Dedifferentiated amniotic fluid mesenchymal stem cell (primary cell): Measurements from ENCODE around the gene PITPNC1.
"Not testable (repeated sequence)": the region's sequence is repeated elsewhere in the genome, so short reads cannot be mapped to it uniquely, and the experiment has no call there.

ENCODE experiments used
- DNase-seq: peaks from one replicate; pipeline ENCODE4 v3.0.0-alpha.2; 2016; ENCODE audit errors: extremely low spot score

PITPNC1 gene

GRCh38 chr17:67459985-67460384 is 82.9 kb downstream of the PITPNC1 start:
- no peak for DNase-seq

DNA sequence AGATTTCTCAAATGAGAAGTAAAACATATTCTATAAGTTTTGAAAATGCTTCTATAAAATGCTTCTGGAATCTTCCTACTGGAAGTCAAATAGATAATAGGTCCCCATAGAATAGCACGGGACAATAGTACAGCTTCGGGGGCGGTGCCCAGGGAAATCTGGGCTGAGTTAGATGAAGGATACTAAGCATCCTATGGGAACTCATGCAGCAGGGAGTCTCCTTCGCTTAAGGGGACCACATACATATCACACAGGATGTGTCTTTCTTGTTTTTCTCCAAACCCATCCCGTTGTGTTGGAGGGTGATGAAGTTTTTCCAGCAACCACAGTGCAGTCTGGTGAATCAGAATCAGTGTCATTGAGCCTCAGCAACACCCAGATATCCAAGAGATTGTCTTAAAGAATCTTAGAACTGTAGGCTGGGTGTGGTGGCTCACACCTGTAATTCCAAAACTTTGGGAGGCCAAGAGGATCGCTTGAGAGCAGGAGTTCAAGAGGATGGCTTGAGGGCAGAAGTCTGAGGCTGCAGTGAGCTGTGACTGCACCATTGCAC is 84.2 kb downstream of the PITPNC1 start:
- DNase-seq = no peak

DNA sequence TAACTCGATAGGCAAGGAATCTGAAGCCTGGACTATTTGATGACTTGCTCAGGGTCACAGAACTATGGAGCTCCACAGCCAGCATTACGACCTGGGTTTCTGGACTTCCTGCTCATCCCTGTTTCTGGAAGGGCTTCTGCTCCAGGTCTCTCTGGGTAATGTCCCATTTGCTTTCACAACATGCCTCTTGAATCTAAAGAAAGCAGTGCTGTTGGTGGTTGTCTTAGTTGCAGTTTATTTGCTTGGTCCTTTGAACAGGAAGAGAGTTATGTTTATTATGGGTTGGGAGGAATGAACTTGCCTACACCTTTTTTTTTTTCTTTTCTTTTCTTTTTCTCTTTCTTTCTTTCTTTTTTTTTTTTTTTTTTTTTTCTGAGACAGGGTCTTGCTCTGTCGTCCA is 84.8 kb downstream of the PITPNC1 start:
- no peak for DNase-seq

DNA sequence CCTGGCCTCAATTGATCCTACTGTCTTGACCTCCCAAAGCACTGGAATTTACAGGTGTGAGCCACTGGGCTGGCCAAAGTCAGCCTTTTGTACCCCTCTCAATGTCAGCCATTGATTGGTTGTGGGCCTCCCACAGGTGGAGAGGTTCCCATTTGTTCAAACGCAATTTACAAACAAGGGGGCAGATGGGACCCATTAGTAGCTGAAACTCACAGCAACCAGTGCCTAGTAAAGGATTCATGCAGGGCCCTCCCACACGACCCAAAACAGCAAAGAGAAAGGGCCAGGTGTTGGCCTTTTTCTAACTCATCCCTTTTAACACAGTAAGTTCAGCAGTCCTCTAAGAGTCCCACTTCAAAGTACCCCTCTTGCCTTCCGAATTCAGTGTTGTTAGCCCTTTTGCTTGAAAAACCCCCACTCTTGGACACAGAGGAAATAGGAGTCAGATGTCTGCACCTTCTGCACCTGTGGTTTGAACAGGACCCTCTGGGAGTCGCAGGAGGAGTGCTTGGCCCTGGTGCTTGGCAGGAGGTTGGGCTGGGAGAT is 89.2 kb downstream of the PITPNC1 start:
- no peak for DNase-seq

- no peak for DNase-seq
These were observed 90.7 kb downstream of the PITPNC1 start for GRCh38 chr17:67467500-67468455.

- DNase-seq = no peak
These were observed 92.3 kb downstream of the PITPNC1 start for GRCh38 chr17:67469208-67469980.

DNA sequence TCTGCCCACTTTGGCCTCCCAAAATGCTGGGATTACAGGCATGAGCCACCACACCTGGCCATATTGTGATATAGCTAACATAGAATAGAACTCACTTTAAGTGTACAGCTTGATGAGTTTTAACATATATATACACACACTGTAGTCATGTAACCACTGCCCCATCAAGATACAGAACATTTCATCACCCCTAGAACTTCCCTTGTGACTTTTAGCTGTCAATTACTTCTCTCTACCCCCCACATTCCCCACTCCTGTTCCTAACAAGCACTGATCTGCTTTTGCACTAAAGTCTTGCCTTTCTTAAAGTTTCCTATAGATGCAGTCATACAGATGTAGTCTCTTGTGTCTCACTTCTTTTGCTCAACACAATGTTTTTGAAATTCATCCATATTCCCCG is 93.1 kb downstream of the PITPNC1 start:
- no peak for DNase-seq

DNA sequence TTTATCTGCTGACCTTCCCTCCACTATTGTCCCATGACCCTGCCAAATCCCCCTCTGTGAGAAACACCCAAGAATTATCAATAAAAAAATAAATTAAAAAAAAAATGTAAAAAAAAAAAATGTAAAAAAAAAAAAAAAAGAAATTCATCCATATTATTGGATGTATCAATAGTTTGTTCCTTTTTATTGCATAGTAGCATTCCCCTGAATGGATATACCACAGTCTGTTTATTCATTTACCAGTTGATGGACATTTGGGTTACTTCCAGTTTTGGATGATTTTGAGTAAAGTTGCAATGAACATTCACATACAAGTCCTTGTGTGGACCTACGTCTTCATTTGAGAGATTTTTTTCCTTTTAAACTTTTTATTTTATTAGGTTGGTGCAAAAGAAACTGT is 94.0 kb downstream of the PITPNC1 start:
- DNase-seq = no peak

DNA sequence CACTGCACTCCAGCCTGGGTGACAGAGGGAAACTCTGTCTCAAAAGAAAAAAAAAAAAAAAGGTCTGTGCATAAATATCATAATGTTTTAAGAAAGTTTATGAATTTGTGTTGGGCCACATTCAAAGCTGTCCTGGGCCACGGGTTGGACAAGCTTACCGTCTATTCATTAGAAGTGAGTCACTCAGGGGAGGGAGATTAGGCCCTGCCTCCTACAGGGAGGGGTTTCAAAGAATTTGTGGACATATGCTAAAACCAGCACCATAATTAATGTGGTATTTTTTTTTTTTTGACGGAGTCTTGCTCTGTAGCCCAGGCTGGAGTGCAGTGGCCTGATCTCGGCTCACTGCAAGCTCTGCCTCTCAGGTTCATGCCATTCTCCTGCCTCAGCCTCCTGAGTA is 95.5 kb downstream of the PITPNC1 start:
- not testable (repeated sequence) for DNase-seq

- DNase-seq = no peak
These were observed 97.1 kb downstream of the PITPNC1 start for GRCh38 chr17:67474081-67474661.

DNA sequence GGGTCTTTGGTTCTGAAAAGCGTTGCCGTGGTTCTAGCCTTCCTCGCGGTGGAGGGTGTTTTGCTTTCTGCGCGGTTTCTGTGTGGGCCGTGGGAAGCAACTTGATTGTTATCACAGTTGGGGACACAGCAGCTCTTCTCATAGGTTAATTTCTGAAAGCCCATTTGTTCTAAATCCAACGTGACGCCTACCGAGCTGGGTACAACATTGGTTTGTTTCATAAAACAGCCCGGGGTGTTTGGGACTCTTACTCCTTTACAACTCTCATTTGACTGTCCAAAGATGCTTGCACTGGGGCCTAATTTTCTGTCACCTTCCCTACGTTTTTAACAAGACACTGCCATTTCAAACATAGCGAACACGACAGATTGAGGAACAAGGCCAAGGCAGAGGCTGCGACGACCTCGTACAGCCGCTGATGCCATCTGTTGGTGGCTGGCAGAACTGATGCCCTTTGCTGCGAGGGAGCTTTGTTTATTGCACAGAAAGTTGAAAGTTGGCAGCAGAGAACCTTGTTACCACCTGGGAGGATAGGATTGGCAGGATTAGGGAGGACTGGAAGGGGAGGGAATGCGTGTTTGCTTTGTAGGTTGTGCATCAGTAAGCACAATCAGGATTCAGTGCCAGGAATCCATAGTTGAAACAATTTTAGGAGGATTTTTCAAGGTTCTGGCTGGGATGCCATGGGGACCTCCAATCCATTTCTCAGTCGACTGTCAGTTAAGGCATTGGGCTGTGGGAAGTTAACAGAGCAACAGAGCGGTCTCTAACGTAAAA is 98.3 kb downstream of the PITPNC1 start:
- no peak for DNase-seq

- no peak for DNase-seq
These were observed 99.8 kb downstream of the PITPNC1 start for GRCh38 chr17:67476787-67477335.

- DNase-seq = no peak
These were observed 100.6 kb downstream of the PITPNC1 start for GRCh38 chr17:67477687-67478086.

- DNase-seq = no peak
These were observed 101.4 kb downstream of the PITPNC1 start for GRCh38 chr17:67478401-67479041.

DNA sequence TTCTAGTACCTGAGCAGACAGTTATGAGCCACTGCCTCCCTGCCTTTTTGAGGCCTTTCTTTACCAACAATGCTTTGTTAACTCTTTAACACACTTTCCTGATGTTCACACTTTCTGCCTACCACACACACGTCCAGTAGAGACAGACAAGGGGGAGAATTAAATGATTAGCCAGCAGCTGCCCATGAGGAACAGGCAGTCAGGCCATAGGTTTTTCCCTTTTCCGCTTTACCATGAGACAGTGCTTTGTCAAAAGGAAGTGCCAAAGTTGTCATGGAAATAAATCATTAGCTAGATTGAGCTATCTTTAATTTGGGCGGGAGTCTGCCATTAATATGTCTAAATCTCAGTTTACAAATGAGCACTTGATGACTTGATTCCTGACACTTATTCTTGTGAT is 102.1 kb downstream of the PITPNC1 start:
- DNase-seq = no peak

GRCh38 chr17:67480959-67481358 is 103.9 kb downstream of the PITPNC1 start:
- DNase-seq = not testable (repeated sequence)

GRCh38 chr17:67481808-67482207 is 104.7 kb downstream of the PITPNC1 start:
- DNase-seq = no peak

GRCh38 chr17:67482764-67483163 is 105.7 kb downstream of the PITPNC1 start:
- no peak for DNase-seq

- DNase-seq = no peak
These were observed 107.2 kb downstream of the PITPNC1 start for GRCh38 chr17:67484261-67484660.

- DNase-seq = no peak
These were observed 108.6 kb downstream of the PITPNC1 start for GRCh38 chr17:67485666-67486065.
